ENCODE results near the gene HTRA3. TPM values are rescaled to one million over a fixed set of nuclear protein-coding genes. Genes with fewer than 3 reads are reported as not detected.

HTRA3 gene
- total RNA-seq, 1 donor from 2014 or later, result not detected

GRCh38 chr4:8343262-8343966 lies 73.9 kb downstream of the HTRA3 start:
- no peaks in the 10 kb centered on the region for H3K4me1 Mint-ChIP-seq
- H3K36me3 Mint-ChIP-seq (ENCODE audit: low read depth), result no peaks in the 10 kb centered on the region
- no peak for TF ChIP-seq CTCF (IDR thresholded peaks at IDR 0.05)
- H3K27ac Mint-ChIP-seq, result no peak overlapping the region
- H3K9me3 Mint-ChIP-seq, result no peaks in the 10 kb centered on the region
- intact Hi-C loops (cut with micrococcal nuclease), result no loop called here
- CTCF ChIA-PET, result no interaction called here
- H3K27me3 Mint-ChIP-seq, result peaks cover 6% of the 10 kb centered on the region
- H3K4me3 Mint-ChIP-seq, result no peak overlapping the region
- DNase-seq (no peak), ATAC-seq (ENCODE audit: low read depth) (no peak)
- POLR2A ChIA-PET, result no interaction called here

GRCh38 chr4:8343967-8344331 lies 74.4 kb downstream of the HTRA3 start:
- no peaks in the 10 kb centered on the region for H3K4me1 Mint-ChIP-seq
- no peaks in the 10 kb centered on the region for H3K9me3 Mint-ChIP-seq
- ATAC-seq (ENCODE audit: low read depth), result no peak
- ChIA-PET POLR2A (no interaction called here), CTCF (no interaction called here)
- H3K4me3 Mint-ChIP-seq, result no peak overlapping the region
- H3K27ac Mint-ChIP-seq, result no peak overlapping the region
- intact Hi-C loops (cut with micrococcal nuclease), result no loop called here
- no peaks in the 10 kb centered on the region for H3K36me3 Mint-ChIP-seq (ENCODE audit: low read depth)
- no peak for TF ChIP-seq CTCF (IDR thresholded peaks at IDR 0.05)
- DNase-seq, result no peak
- peaks cover 6% of the 10 kb centered on the region for H3K27me3 Mint-ChIP-seq

- no peak for ATAC-seq (ENCODE audit: low read depth)
- Mint-ChIP-seq H3K9me3 (no peaks in the 10 kb centered on the region), H3K36me3 (ENCODE audit: low read depth) (no peaks in the 10 kb centered on the region), H3K4me1 (no peaks in the 10 kb centered on the region), H3K4me3 (no peak overlapping the region), H3K27me3 (peaks cover 6% of the 10 kb centered on the region), H3K27ac (no peak overlapping the region)
- CTCF ChIA-PET, result no interaction called here
- intact Hi-C loops (cut with micrococcal nuclease), result no loop called here
- POLR2A ChIA-PET, result no interaction called here
- no peak for TF ChIP-seq CTCF (IDR thresholded peaks at IDR 0.05)
- DNase-seq, result no peak
Measured at GRCh38 chr4:8344377-8344776, 74.8 kb downstream of the HTRA3 start.

GRCh38 chr4:8345053-8345945 lies 75.7 kb downstream of the HTRA3 start:
- ChIA-PET POLR2A (no interaction called here), CTCF (interaction anchor here (0.6 kb wide), 1 partner anchor 81 kb away, joined by 3 read pairs; no protein-coding TSS in a partner anchor)
- ATAC-seq (ENCODE audit: low read depth) (no peak), DNase-seq (no peak)
- intact Hi-C loops (cut with micrococcal nuclease), result no loop called here
- Mint-ChIP-seq H3K9me3 (no peaks in the 10 kb centered on the region), H3K4me1 (no peaks in the 10 kb centered on the region), H3K27ac (no peak overlapping the region), H3K36me3 (ENCODE audit: low read depth) (no peaks in the 10 kb centered on the region), H3K27me3 (peaks cover 5% of the 10 kb centered on the region), H3K4me3 (no peak overlapping the region)
- no peak for TF ChIP-seq CTCF (IDR thresholded peaks at IDR 0.05)
